ENCODE data around the gene PYDC2.
A peak's percentile ranks its signal among the peaks of the same experiment; 100 is the strongest.

The PYDC2 gene

DNA sequence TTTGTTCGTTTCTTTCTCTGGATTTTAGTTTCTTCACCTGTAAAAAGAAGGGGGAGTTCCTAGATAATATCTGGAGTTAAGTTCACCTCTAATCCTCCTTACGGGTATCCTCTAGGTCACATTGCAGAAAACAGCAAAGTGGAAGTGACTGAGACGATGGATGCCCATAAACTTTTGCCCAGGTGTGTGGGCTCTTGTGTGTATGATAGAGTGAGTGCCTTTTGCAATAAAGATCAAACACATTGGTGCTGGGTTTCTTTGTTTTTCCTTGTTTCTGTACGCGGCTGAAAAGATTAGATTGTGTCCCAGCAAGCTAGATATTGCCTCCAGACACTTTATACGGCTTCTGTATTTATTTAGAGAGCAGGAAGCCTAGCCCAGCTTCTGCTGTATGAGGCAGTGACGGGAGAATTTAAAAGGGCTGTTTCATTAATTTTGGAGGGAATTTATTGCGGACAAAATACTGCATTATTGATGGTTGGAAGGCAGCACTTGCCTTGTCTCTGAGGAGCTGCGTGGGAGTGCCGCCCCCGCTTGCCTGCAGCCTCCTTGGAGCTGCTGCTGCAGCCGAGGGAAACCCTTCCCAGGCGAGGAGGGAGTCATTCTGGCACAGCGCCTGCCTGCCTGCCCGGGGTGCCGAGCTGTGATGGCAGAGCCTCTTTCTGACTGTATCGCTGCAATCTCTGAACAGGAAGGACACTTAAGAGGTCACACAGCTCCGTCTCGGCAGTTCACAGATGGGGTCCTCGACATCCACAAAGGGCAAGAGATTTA, 38.5 kb downstream of the PYDC2 start:
- Histone ChIP-seq H3K79me2 (ENCODE audit: insufficient read depth, low read length) (no peaks in the 10 kb centered on the region), H3K4me2 (ENCODE audit: low read length) (no peak overlapping the region), H3F3A (ENCODE audit: insufficient read depth, low read length) (no peaks in the 10 kb centered on the region), H3K27ac (ENCODE audit: low read depth, low read length, poor library complexity, severe bottlenecking) (no peak overlapping the region), H3K4me1 (ENCODE audit: insufficient read depth, low read length, severe bottlenecking) (no peaks in the 10 kb centered on the region), H3K27me3 (ENCODE audit: insufficient read depth, low read length) (no peaks in the 10 kb centered on the region), H3K36me3 (ENCODE audit: insufficient read depth, low read length) (no peaks in the 10 kb centered on the region), H3K4me3 (ENCODE audit: low read depth, low read length, poor library complexity, severe bottlenecking) (no peak overlapping the region), H3K9ac (ENCODE audit: low read length) (no peak overlapping the region), H3K9me2 (ENCODE audit: low read depth, low read length) (no peaks in the 10 kb centered on the region), H4K20me1 (ENCODE audit: insufficient read depth, low read length) (no peaks in the 10 kb centered on the region), H3K9me3 (ENCODE audit: low read length) (no peaks in the 10 kb centered on the region), H2AFZ (ENCODE audit: low read length) (no peak overlapping the region)
- no peak for TF ChIP-seq EZH2 (IDR thresholded peaks at IDR 0.05; ENCODE audit: borderline replicate concordance, low read length)
- TF ChIP-seq, protein P1, sequence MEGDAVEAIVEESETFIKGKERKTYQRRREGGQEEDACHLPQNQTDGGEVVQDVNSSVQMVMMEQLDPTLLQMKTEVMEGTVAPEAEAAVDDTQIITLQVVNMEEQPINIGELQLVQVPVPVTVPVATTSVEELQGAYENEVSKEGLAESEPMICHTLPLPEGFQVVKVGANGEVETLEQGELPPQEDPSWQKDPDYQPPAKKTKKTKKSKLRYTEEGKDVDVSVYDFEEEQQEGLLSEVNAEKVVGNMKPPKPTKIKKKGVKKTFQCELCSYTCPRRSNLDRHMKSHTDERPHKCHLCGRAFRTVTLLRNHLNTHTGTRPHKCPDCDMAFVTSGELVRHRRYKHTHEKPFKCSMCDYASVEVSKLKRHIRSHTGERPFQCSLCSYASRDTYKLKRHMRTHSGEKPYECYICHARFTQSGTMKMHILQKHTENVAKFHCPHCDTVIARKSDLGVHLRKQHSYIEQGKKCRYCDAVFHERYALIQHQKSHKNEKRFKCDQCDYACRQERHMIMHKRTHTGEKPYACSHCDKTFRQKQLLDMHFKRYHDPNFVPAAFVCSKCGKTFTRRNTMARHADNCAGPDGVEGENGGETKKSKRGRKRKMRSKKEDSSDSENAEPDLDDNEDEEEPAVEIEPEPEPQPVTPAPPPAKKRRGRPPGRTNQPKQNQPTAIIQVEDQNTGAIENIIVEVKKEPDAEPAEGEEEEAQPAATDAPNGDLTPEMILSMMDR (IDR thresholded peaks at IDR 0.05; ENCODE audit: low read length) = no peak

DNA sequence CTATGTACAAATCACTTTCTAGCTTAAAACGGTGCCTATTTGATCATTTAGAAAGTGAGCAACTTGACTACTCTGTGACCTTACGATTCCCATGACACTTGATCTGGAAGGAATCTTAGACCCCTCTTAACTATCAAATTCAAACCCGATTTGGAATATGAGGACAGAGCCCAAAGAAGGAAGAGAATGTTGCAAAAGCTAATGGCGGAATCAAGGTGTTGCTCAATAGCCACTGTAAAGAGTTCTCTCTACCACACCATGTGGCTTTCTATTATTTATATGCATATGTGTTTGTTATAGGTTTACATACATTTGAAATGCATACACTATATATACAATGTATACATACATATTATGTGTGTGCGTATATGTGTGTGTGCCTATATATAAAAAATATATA, 39.9 kb downstream of the PYDC2 start:
- H3K36me3 ChIP-seq (ENCODE audit: insufficient read depth, low read length) = no peaks in the 10 kb centered on the region
- H2AFZ ChIP-seq (ENCODE audit: low read length) = no peak overlapping the region
- H3K9me2 ChIP-seq (ENCODE audit: low read depth, low read length) = no peaks in the 10 kb centered on the region
- TF ChIP-seq EZH2 (IDR thresholded peaks at IDR 0.05; ENCODE audit: borderline replicate concordance, low read length) = no peak
- TF ChIP-seq, protein P1 (IDR thresholded peaks at IDR 0.05; ENCODE audit: low read length) = no peak
- H3K4me2 ChIP-seq (ENCODE audit: low read length) = no peak overlapping the region
- H3F3A ChIP-seq (ENCODE audit: insufficient read depth, low read length) = no peaks in the 10 kb centered on the region
- no peaks in the 10 kb centered on the region for H4K20me1 ChIP-seq (ENCODE audit: insufficient read depth, low read length)
- H3K4me1 ChIP-seq (ENCODE audit: insufficient read depth, low read length, severe bottlenecking) = no peaks in the 10 kb centered on the region
- no peak overlapping the region for H3K9ac ChIP-seq (ENCODE audit: low read length)
- H3K79me2 ChIP-seq (ENCODE audit: insufficient read depth, low read length) = no peaks in the 10 kb centered on the region
- no peak overlapping the region for H3K27ac ChIP-seq (ENCODE audit: low read depth, low read length, poor library complexity, severe bottlenecking)
- no peaks in the 10 kb centered on the region for H3K9me3 ChIP-seq (ENCODE audit: low read length)
- H3K4me3 ChIP-seq (ENCODE audit: low read depth, low read length, poor library complexity, severe bottlenecking) = no peak overlapping the region
- no peaks in the 10 kb centered on the region for H3K27me3 ChIP-seq (ENCODE audit: insufficient read depth, low read length)

DNA sequence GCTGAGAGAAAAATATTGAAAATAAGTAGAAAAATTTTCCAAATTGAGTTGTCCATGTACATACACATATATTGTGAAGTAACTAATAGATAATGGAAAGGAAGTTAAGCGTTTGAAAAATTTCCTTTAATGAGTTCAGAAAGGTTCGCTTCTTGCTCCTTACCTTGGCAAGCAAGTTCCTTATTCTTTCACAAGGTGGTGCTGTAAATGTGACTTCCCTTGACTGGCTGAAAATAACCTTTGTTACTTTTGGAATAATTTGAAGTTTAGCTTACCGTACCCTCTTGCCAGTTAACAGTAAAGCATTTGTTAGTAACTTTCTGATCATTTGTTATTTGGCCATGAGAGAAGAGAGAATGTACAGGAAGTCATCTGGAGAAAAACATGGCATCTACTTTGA, 41.6 kb downstream of the PYDC2 start:
- Histone ChIP-seq H3K9me3 (ENCODE audit: low read length) (no peaks in the 10 kb centered on the region), H3K4me2 (ENCODE audit: low read length) (no peak overlapping the region), H3K9ac (ENCODE audit: low read length) (no peak overlapping the region), H3K27me3 (ENCODE audit: insufficient read depth, low read length) (no peaks in the 10 kb centered on the region), H2AFZ (ENCODE audit: low read length) (no peak overlapping the region), H3K36me3 (ENCODE audit: insufficient read depth, low read length) (no peaks in the 10 kb centered on the region), H3F3A (ENCODE audit: insufficient read depth, low read length) (no peaks in the 10 kb centered on the region), H3K27ac (ENCODE audit: low read depth, low read length, poor library complexity, severe bottlenecking) (no peak overlapping the region), H4K20me1 (ENCODE audit: insufficient read depth, low read length) (no peaks in the 10 kb centered on the region), H3K9me2 (ENCODE audit: low read depth, low read length) (no peaks in the 10 kb centered on the region), H3K4me1 (ENCODE audit: insufficient read depth, low read length, severe bottlenecking) (no peaks in the 10 kb centered on the region), H3K4me3 (ENCODE audit: low read depth, low read length, poor library complexity, severe bottlenecking) (no peak overlapping the region), H3K79me2 (ENCODE audit: insufficient read depth, low read length) (no peaks in the 10 kb centered on the region)
- TF ChIP-seq, protein P1 (IDR thresholded peaks at IDR 0.05; ENCODE audit: low read length) = peak; percentile 50; the same call in 1 of the 2 replicates
- no peak for TF ChIP-seq EZH2 (IDR thresholded peaks at IDR 0.05; ENCODE audit: borderline replicate concordance, low read length)

All from OCI-LY1 (cell line).